Psoas muscle (tissue), 8 donors: ENCODE results near the gene PRKCA. TPM values are rescaled to one million over a fixed set of nuclear protein-coding genes. Genes with fewer than 3 reads are reported as not detected.

Source experiments
- ATAC-seq, 4 donors: fragments of 200-7000 bp; cut with Tn5 transposase; one replicate each; pipeline ENCODE4 v1.9.1; 2020; ENCODE audit warnings: moderate library complexity in 3 of 4, mild to moderate bottlenecking in 2 of 4
- DNase-seq, 2 donors: peaks; one replicate each; pipeline ENCODE4 v3.0.0-alpha.2; 2020
- H3K27ac ChIP-seq: fragments of 200-600 bp; one replicate; pipeline ENCODE4 v1.8.0; 2022
- H3K27me3 ChIP-seq, 3 donors: fragments of 200-600 bp in 1 of 3; one replicate each; pipeline versions ENCODE4 v1.6.1 to v1.8.0; 2013 to 2022; ENCODE audit warnings: low read length in 2 of 3, mild to moderate bottlenecking in 2 of 3, moderate library complexity in 1 of 3; ENCODE audit not compliant: insufficient read depth in 3 of 3
- H3K36me3 ChIP-seq, 2 donors: fragments of 200-600 bp in 1 of 2; one replicate each; pipeline versions ENCODE4 v1.6.1 to v1.8.0; 2013 to 2022; ENCODE audit warnings: low read depth in 1 of 2, mild to moderate bottlenecking in 1 of 2, moderate library complexity in 1 of 2; ENCODE audit not compliant: insufficient read depth in 1 of 2
- H3K4me1 ChIP-seq: fragments of 200-600 bp; one replicate; pipeline ENCODE4 v1.8.0; 2022
- H3K4me3 ChIP-seq: fragments of 200-600 bp; one replicate; pipeline ENCODE4 v1.8.0; 2022; ENCODE audit warnings: mild to moderate bottlenecking
- H3K9me3 ChIP-seq: fragments of 200-600 bp; one replicate; pipeline ENCODE4 v1.8.0; 2022
- CTCF ChIP-seq: fragments of 200-600 bp; IDR thresholded peaks from one replicate; pipeline ENCODE4 v1.8.0; 2022; ENCODE audit warnings: antibody characterized with exemption
- WGBS, 3 donors: extraction: QIAGEN DNeasy Blood & Tissue Kit; methylation state at CpG; one replicate each; pipeline versions ENCODE4 v1.1.6 to v1.1.7; 2013; 5-methylcytosine and 5-hydroxymethylcytosine counted together
- intact Hi-C, 2 donors: fragments of 100-400 bp; cut with DNase I; formaldehyde crosslinking; loops; one replicate each; pipeline versions ENCODE4 v1.11.0 to v1.14.2; 2022
- polyA plus RNA-seq, 3 donors: library from polyadenylated mRNA; stranded (reverse); fragments of 200-250 nt; gene quantifications; one replicate each; pipeline ENCODE4 v1.2.3, GENCODE V29; 2013
- total RNA-seq, 4 donors: library from RNA; stranded (reverse); fragmentation: NEBNext Ultra II Directional in 2 of 4; extraction: Animal tissue kit (Norgen Biotek cat#: 25700) in 2 of 4; gene quantifications; one replicate each; pipeline versions ENCODE4 v1.2.1 to v1.2.4, GENCODE V29; 2021 to 2023
- donor health status: healthy with polysubstance abuse.
- donor health status: DM: no; HTN: no; CAD: no; lungs with moderate emphysema.
- donor health status: Bipolar disorder and iron deficiency.
- donor health status: healthy.
- donor health status: DM: yes; HTN: yes; CAD: no.
- donor health status: DM: no; HTN: no; CAD: no.
- donor health status: DM: no; HTN: no; CAD: no.
- donor health status: DM: yes; HTN: yes; CAD: no.

PRKCA gene
- total and polyA plus RNA-seq, 7 donors, result 0.35 to 15.5 (median 8.2) TPM

GRCh38 chr17:66789093-66789492 is 486.7 kb downstream of the PRKCA start:
- Histone ChIP-seq H3K4me1 (peaks cover 9% of the 10 kb centered on the region), H3K27ac (no peak overlapping the region), H3K4me3 (no peak overlapping the region), H3K9me3 (no peaks in the 10 kb centered on the region), H3K36me3 (peaks cover 0 to 9% of the 10 kb centered on the region in 2 donors), H3K27me3 (no peaks in the 10 kb centered on the region)
- intact Hi-C loops, result no loop called here
- TF ChIP-seq CTCF, result no peak
- DNase-seq (no peak), ATAC-seq (no peak)
- WGBS, 3 donors, result 62 to 73% (median 71%) methylated on average over 11 to 12 of the region's 12 CpGs

- Histone ChIP-seq H3K36me3 (peaks cover 0 to 9% of the 10 kb centered on the region in 2 donors), H3K4me3 (no peak overlapping the region), H3K27me3 (no peaks in the 10 kb centered on the region), H3K9me3 (no peaks in the 10 kb centered on the region), H3K4me1 (peaks cover 9% of the 10 kb centered on the region), H3K27ac (no peak overlapping the region)
- DNase-seq, result peak in 1 of 2 donors; percentile 68
- intact Hi-C loops, result no loop called here
- WGBS, 3 donors, result 32 to 68% (median 52%) methylated on average over 7 of the region's 7 CpGs
- no peak for TF ChIP-seq CTCF
- peak in 2 of 4 donors; percentile 52 to 84 for ATAC-seq
Measured at GRCh38 chr17:66789961-66790437, 487.6 kb downstream of the PRKCA start.

GRCh38 chr17:66790501-66791061 is 488.2 kb downstream of the PRKCA start:
- H3K9me3 ChIP-seq, result no peaks in the 10 kb centered on the region
- H3K27me3 ChIP-seq, result no peaks in the 10 kb centered on the region
- H3K4me3 ChIP-seq, result no peak overlapping the region
- no peak for TF ChIP-seq CTCF
- DNase-seq, result no peak
- WGBS, 3 donors, result 77 to 90% (median 89%) methylated on average over 11 of the region's 11 CpGs
- intact Hi-C loops, result no loop called here
- H3K27ac ChIP-seq, result no peak overlapping the region
- H3K36me3 ChIP-seq, result peaks cover 0 to 9% of the 10 kb centered on the region in 2 donors
- ATAC-seq, result no peak
- peaks cover 9% of the 10 kb centered on the region for H3K4me1 ChIP-seq

- WGBS, 3 donors, result 45 to 68% (median 64%) methylated on average over 15 of the region's 15 CpGs
- no peak overlapping the region for H3K4me3 ChIP-seq
- H3K9me3 ChIP-seq, result no peaks in the 10 kb centered on the region
- peaks cover 9% of the 10 kb centered on the region for H3K4me1 ChIP-seq
- H3K27ac ChIP-seq, result no peak overlapping the region
- DNase-seq (peak in 1 of 2 donors; percentile 61), ATAC-seq (peak in 1 of 4 donors; percentile 53)
- TF ChIP-seq CTCF, result no peak
- intact Hi-C loops, result no loop called here
- peaks cover 0 to 9% of the 10 kb centered on the region in 2 donors for H3K36me3 ChIP-seq
- no peaks in the 10 kb centered on the region for H3K27me3 ChIP-seq
Measured at GRCh38 chr17:66791347-66791746, 488.9 kb downstream of the PRKCA start.

- Histone ChIP-seq H3K27me3 (no peaks in the 10 kb centered on the region), H3K4me3 (no peak overlapping the region), H3K27ac (no peak overlapping the region), H3K36me3 (peaks cover 0 to 9% of the 10 kb centered on the region in 2 donors), H3K9me3 (no peaks in the 10 kb centered on the region), H3K4me1 (no peaks in the 10 kb centered on the region)
- intact Hi-C loops, result no loop called here
- TF ChIP-seq CTCF, result no peak
- DNase-seq (no peak), ATAC-seq (no peak)
- WGBS, 3 donors, result 78 to 92% (median 85%) methylated on average over 3 of the region's 3 CpGs
Measured at GRCh38 chr17:66793814-66794213, 491.4 kb downstream of the PRKCA start.
